GM19025 (cell line): ENCODE results near the gene ZNF513.
"Not testable (repeated sequence)": the region's sequence is repeated elsewhere in the genome, so short reads cannot be mapped to it uniquely, and the experiment has no call there.

Experiments used
- ATAC-seq: cut with Tn5 transposase; IDR thresholded peaks from one replicate; pipeline ENCODE4 v1.9.1; 2021; ENCODE audit warnings: mild to moderate bottlenecking, low read depth, moderate library complexity; ENCODE audit not compliant: unreplicated experiment

Gene ZNF513

DNA sequence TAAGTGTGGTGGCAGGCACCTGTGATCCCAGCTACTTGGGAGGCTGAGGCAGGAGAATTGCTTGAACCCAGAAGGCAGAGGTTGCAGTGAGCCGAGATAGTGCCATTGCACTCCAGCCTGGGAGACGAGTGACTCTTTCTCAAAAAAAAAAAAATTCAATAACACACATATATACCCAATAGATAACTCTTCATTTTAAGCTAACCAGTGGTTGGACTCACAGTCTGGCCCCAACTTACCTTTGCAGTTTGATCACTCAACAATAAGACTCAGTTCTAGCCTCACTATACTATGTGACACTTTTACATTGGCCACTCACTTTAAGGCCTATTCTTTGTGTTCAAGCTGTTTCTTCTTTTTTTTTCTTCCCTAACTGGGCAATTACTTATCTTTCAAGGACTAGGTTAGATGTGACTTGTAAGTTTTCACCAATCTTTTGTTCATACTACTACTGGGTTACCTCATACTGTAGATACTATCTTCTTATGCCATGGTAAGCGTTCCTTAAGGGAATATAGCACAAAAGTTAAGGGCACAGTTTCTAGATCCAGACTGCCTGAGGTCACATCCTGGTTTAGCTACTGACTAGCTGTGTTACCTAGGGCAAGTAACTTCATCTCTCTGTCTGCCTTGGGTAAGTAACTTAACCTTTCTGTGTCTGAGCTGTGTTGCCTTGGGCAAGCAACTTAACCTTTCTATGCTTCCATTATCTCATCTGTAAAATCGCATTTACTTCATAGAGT lies 17.7 kb downstream of the ZNF513 start:
- no peak for ATAC-seq

DNA sequence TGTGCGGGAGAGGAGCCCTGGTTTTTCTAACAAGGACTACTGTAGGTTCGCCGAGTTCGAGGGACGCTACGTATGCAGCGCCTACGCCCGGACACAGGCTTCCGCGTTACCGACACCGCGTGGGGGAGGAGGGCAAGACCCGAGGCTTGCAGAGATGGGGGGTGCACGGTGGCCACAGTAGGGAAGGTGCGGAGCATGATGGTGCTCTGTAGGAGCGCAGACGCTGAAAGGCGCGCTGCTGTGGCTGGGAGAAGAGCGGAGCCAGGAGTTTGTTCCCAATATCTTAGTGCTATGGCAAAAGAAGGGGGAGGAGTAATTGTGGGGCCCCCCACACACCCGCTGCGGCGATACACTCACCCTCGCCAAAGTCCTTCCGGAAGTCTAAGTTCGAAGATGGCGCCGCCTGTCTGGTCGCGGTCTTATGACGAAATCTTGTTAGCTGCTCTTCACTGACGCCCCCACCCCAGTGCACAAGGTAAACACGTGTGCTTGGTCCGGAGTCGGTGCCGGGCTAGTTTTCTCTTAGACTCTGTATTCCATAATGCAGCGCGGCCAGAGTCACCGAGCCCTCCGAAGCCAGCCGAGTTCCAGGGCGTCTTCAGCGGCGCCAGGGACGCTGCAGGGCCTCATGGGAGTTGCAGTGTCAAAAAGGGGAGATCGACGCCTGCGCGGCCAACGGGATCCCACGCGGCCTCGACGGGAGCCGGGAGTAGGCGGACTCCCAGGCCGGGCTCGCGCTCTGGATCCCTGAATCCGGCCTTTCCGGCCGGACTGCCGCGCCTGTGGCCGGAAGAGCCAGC lies 24.0 kb downstream of the ZNF513 start, which contains the start of gene GTF3C2:
TSS of gene GTF3C2 (minus strand) at position 383 of the 800 bp plus-strand sequence. CDS start 13,210 bp downstream, outside the sequence.
- ATAC-seq, result peak; percentile 82

DNA sequence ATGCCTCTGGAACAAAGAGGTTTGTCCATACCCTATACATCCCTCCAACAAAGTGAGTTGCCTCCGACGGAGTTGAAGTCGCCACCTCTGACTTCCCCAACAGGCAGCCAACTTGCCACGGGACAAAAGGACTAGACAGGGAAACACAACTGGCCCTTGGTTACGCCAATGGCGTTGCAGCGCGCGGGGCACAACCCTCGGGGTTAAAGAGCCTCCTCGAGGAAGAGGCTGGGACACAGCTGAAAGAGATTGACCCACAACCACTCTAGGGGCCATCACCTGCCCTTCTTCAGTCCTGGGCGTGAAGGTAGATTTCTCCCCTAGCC lies 24.5 kb downstream of the ZNF513 start:
- ATAC-seq, result peak; percentile 21

GRCh38 chr2:27354597-27354927 lies 26.0 kb downstream of the ZNF513 start:
- no peak for ATAC-seq

- ATAC-seq, result no peak
Observed at GRCh38 chr2:27353762-27354596, 26.6 kb downstream of the ZNF513 start.

DNA sequence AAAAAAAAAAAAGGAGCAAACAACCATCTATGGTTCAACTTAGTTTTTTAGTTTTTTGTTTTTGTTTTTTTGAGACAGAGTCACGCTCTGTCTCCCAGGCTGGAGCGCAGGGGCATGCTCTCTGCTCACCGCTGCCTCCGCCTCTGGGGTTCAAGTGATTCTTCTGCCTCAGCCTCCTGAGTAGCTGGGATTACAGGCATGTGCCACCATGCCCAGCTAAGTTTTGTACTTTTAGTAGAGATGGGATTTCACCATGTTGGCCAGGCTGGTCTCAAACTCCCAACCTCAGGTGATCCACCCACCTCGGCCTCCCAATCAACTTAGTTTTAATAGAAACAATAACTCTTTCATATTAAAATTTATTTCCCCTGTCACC lies 27.2 kb downstream of the ZNF513 start:
- not testable (repeated sequence) for ATAC-seq

DNA sequence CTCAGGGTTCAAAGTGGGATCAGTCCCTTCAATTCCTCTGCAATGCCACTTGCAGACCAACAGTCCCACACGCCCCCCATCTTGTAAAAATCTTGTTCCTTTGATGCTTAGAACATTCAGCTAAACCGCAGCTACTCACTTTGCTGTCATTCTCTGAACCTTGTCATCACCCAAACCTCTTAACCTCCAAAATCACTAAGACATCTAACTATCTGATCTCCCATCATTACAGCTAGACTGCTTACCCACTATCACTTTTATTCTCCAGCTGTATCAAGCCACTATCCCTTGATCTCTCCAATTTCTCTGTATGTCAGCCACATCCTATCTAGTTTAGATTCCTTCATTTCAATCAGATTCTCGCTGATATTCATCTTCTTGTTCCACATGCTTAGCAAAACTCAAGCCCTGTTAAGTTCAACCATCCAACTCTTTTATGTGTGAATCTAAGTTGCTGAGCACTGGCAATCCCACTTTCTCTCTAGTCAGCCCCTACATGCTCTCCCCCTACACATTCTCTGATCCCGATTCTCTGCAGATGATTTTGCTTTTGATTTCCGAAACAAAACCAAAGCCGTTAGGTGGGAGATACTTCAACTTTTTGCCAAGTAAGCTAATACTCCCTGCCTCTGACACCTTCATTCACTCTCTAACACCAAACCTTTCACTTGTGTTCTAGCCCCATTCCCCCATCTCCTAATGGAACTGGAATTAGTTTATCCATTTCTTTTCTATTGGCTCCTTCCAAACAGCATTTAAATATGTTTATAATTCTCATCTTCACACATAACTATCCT lies 28.5 kb downstream of the ZNF513 start:
- ATAC-seq, result no peak

DNA sequence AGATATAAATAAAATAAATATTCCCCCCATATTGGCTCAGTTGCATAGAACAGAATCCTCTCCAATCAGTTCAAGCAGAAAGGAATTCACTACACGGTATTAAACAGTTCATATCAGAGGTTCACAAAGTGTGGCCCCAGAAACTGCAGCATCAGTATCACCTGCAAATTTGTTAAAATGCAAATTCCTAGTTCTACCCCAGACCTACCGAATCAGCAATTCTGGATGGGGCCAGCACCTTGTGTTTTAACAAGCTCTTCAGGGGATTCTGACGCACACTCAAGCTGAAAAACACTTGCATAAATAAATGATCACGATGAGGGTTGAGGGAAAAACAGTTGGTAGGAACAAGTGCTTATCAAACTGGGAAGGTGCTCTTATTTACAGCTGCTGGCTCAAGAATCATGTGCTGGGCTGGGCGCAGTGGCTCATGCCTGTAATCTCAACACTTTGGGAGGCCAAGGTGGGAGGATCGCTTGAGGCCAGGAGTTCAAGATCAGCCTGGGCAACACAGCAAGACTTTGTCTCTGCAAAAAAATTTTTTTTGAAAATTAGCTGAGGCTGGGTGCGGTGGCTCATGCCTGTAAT lies 30.3 kb downstream of the ZNF513 start:
- no peak for ATAC-seq

DNA sequence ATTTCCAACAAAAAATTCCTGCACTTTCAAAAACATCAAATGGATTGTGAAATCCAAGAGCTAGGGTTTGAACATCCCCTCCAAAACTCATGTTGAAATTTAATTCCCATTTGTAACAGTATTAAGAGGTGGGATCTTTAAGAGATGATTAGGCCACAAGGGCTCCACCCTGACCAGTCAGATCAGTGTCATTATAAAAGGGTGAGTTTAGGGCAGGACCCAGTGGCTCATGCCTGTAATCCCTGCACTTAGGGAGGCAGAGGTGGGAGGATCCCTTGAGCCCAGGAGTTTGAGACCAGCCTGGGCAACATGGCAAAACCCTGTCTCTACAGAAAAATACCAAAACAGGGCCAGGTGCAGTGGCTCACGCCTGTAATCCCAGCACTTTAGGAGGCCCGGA lies 32.9 kb downstream of the ZNF513 start:
- ATAC-seq, result no peak

DNA sequence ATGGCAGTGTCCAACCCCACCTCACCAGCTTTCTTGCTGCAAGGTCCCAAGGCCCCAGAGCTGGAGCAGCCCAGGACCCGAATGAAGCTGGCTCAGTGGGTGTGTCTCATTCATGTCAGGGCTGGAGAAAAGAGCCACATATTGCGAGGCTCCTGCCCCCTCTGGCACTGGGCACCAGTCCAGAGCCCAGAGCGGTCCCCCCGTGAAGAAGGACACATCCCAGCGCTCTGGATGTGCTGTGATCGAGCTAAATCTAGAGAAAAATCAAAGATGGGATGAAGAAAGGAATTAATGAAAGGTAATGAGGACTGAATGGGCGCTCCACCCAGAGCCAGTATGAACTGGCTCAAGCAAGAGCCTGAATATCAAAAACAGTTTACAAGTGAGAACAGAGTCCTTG lies 44.4 kb downstream of the ZNF513 start:
- ATAC-seq, result no peak

- ATAC-seq, result no peak
Observed at GRCh38 chr2:27335311-27335710, 45.2 kb downstream of the ZNF513 start.
